ENCODE results near the gene SLC25A21. TPM values are rescaled to one million over a fixed set of nuclear protein-coding genes. Genes with fewer than 3 reads are reported as not detected.

SLC25A21 gene
- total RNA-seq, 1 experiment from 2014 or later: 1.4 TPM

DNA sequence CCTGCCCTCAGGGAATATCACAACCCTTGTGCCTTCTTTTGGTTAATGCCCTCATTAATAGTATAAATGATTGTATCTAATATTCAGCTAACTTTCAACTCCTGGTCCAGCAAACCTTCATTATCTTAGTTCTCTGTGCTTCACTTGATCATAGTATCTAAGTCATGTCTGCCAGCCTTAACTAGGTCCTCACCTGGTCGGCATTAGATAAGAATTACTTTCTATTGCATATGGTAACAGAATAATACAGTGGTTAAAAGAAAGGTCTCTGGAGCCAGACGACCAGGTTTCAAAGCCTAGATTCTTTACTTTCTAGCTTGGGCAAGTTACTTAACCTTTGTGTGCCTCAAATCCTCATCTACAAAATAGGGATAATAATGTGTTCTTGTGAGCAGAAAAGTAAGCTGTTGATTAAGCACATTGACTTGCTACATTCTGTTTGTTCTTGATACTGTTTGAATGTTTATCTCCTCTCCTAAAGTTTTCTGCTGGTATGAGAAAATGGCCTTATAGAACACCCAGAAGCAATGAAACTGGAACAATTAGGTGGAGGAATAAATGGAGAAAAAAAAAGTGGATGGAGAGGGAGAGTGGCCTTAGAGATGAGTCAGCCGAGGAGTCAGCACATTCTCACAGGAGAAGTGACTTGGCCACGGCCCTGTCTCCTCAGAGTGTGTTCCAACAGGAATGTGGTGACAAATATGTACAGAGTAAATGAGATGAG is 176.1 kb downstream of the SLC25A21 start:
- intact Hi-C loops (cut with micrococcal nuclease): no loop called here
- Mint-ChIP-seq H3K4me1 (ENCODE audit: insufficient read depth, unreplicated experiment) (no peaks in the 10 kb centered on the region), H3K27me3 (ENCODE audit: insufficient read depth, unreplicated experiment) (no peaks in the 10 kb centered on the region), H3K27ac (ENCODE audit: low read depth, unreplicated experiment) (no peak overlapping the region), H3K9me3 (ENCODE audit: unreplicated experiment) (no peaks in the 10 kb centered on the region), H3K36me3 (ENCODE audit: insufficient read depth, unreplicated experiment) (no peaks in the 10 kb centered on the region), H3K4me3 (ENCODE audit: unreplicated experiment) (no peak overlapping the region)
- CTCF ChIA-PET: interaction anchor here (0.5 to 1.4 kb wide), 4 partner anchors 38 to 1190 kb away, joined by 3 to 6 read pairs (median 5); no protein-coding TSS in a partner anchor
- TF ChIP-seq, protein P1, sequence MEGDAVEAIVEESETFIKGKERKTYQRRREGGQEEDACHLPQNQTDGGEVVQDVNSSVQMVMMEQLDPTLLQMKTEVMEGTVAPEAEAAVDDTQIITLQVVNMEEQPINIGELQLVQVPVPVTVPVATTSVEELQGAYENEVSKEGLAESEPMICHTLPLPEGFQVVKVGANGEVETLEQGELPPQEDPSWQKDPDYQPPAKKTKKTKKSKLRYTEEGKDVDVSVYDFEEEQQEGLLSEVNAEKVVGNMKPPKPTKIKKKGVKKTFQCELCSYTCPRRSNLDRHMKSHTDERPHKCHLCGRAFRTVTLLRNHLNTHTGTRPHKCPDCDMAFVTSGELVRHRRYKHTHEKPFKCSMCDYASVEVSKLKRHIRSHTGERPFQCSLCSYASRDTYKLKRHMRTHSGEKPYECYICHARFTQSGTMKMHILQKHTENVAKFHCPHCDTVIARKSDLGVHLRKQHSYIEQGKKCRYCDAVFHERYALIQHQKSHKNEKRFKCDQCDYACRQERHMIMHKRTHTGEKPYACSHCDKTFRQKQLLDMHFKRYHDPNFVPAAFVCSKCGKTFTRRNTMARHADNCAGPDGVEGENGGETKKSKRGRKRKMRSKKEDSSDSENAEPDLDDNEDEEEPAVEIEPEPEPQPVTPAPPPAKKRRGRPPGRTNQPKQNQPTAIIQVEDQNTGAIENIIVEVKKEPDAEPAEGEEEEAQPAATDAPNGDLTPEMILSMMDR (IDR thresholded peaks at IDR 0.05; ENCODE audit: unreplicated experiment): no peak
- DNase-seq (ENCODE audit: unreplicated experiment): peak; percentile 73
- BruUV-seq (replicated peaks): no TSS peak
- POLR2A ChIA-PET: interaction anchor here (0.6 to 1.5 kb wide), 6 partner anchors 15 to 1603 kb away, joined by 3 to 4 read pairs (median 3); no protein-coding TSS in a partner anchor

DNA sequence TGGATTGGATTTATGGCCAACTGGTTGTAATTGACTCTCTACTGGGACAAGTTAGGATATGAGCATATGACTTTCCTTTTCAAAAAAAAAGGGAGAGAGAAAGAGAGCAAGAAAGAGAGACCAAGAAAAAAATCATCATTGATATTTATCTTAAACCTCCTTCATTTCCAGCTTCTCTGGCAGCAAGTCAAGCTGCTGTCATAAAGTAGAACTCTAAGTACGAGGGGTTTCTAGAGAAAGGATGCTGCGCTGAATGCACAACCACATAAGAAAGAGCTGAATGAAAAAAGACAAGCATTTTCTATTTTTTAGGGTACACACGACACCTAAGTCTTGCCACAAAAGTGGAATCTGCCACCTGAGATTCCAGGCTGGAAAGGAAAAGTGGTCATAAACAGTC is 182.6 kb downstream of the SLC25A21 start:
- no TSS peak for BruUV-seq (replicated peaks)

DNA sequence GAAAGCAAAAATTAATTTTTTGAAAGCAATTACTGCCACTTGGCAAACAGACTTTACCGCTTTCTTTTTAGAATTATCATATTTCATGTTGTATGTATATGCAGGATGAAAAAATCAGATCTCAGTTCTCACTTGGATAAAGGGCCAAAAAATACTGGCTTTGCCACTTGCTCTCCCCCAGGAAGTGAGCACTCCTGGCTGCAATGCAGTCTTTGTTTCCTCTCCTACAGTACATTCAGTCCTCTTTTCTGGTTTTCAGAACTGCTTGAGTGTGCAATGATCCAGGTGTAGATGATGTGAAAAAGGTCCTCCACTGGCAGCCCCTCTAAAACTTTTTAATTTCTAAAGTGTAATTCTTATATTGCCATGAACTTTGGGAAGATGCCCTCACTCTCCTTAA is 183.4 kb downstream of the SLC25A21 start:
- DNase-seq (ENCODE audit: unreplicated experiment): no peak
- TF ChIP-seq, protein P1 (IDR thresholded peaks at IDR 0.05; ENCODE audit: unreplicated experiment): no peak
- Mint-ChIP-seq H3K4me1 (ENCODE audit: insufficient read depth, unreplicated experiment) (no peaks in the 10 kb centered on the region), H3K4me3 (ENCODE audit: unreplicated experiment) (no peak overlapping the region), H3K27me3 (ENCODE audit: insufficient read depth, unreplicated experiment) (no peaks in the 10 kb centered on the region), H3K36me3 (ENCODE audit: insufficient read depth, unreplicated experiment) (no peaks in the 10 kb centered on the region), H3K9me3 (ENCODE audit: unreplicated experiment) (no peaks in the 10 kb centered on the region), H3K27ac (ENCODE audit: low read depth, unreplicated experiment) (no peak overlapping the region)
- intact Hi-C loops (cut with micrococcal nuclease): no loop called here
- no TSS peak for BruUV-seq (replicated peaks)
- CTCF ChIA-PET: interaction anchor here (0.9 kb wide), 1 partner anchor 128 kb away, joined by 3 read pairs; no protein-coding TSS in a partner anchor
- POLR2A ChIA-PET: no interaction called here

More for the DNA sequence above, 182.6 kb downstream of the SLC25A21 start:
- DNase-seq (ENCODE audit: unreplicated experiment): no peak
- Mint-ChIP-seq H3K27ac (ENCODE audit: low read depth, unreplicated experiment) (no peak overlapping the region), H3K9me3 (ENCODE audit: unreplicated experiment) (no peaks in the 10 kb centered on the region), H3K4me3 (ENCODE audit: unreplicated experiment) (no peak overlapping the region), H3K4me1 (ENCODE audit: insufficient read depth, unreplicated experiment) (no peaks in the 10 kb centered on the region), H3K27me3 (ENCODE audit: insufficient read depth, unreplicated experiment) (no peaks in the 10 kb centered on the region), H3K36me3 (ENCODE audit: insufficient read depth, unreplicated experiment) (no peaks in the 10 kb centered on the region)
- CTCF ChIA-PET: interaction anchor here (0.9 to 1.3 kb wide), 2 partner anchors 13 to 128 kb away, joined by 3 read pairs; no protein-coding TSS in a partner anchor
- intact Hi-C loops (cut with micrococcal nuclease): no loop called here
- POLR2A ChIA-PET: interaction anchor here (0.6 to 1.1 kb wide), 3 partner anchors 36 to 170 kb away, joined by 3 read pairs; no protein-coding TSS in a partner anchor
- TF ChIP-seq, protein P1 (IDR thresholded peaks at IDR 0.05; ENCODE audit: unreplicated experiment): no peak

DNA sequence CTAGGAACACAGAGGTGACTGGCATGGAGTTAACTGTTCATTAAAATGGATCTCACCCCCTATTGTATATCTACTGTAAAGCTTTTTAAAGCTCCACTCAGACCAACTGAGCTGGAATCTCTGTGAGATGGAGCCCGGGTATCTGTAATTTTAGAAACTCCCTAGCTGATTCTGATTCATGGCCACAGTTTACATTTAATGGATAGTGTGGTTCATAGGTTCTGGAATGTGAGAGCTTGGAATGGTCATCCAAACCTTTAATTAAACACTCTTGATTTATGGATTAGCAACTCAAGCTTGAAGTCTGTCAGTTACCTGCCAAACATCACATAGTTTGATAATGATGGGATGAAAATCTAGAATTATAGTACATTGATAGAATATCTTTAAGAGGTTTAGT is 183.8 kb downstream of the SLC25A21 start:
- BruUV-seq (replicated peaks): no TSS peak
- Mint-ChIP-seq H3K4me3 (ENCODE audit: unreplicated experiment) (no peak overlapping the region), H3K4me1 (ENCODE audit: insufficient read depth, unreplicated experiment) (no peaks in the 10 kb centered on the region), H3K27me3 (ENCODE audit: insufficient read depth, unreplicated experiment) (no peaks in the 10 kb centered on the region), H3K9me3 (ENCODE audit: unreplicated experiment) (no peaks in the 10 kb centered on the region), H3K36me3 (ENCODE audit: insufficient read depth, unreplicated experiment) (no peaks in the 10 kb centered on the region), H3K27ac (ENCODE audit: low read depth, unreplicated experiment) (no peak overlapping the region)
- intact Hi-C loops (cut with micrococcal nuclease): no loop called here
- POLR2A ChIA-PET: interaction anchor here (0.6 kb wide), 1 partner anchor 157 kb away, joined by 3 read pairs; no protein-coding TSS in a partner anchor
- DNase-seq (ENCODE audit: unreplicated experiment): no peak
- TF ChIP-seq, protein P1 (IDR thresholded peaks at IDR 0.05; ENCODE audit: unreplicated experiment): no peak
- CTCF ChIA-PET: interaction anchor here (0.6 to 0.9 kb wide), 2 partner anchors 47 to 128 kb away, joined by 3 to 5 read pairs; no protein-coding TSS in a partner anchor

All from MCF 10A (cell line).